Activated T-cell treated with anti-CD3 and anti-CD28 coated beads for 1 hour (primary cell): ENCODE results near the gene PLPP4.

Experiments
- DNase-seq: peaks from one replicate; pipeline ENCODE4 v3.0.0-alpha.2; 2020; ENCODE audit warnings: low read depth

Gene PLPP4

DNA sequence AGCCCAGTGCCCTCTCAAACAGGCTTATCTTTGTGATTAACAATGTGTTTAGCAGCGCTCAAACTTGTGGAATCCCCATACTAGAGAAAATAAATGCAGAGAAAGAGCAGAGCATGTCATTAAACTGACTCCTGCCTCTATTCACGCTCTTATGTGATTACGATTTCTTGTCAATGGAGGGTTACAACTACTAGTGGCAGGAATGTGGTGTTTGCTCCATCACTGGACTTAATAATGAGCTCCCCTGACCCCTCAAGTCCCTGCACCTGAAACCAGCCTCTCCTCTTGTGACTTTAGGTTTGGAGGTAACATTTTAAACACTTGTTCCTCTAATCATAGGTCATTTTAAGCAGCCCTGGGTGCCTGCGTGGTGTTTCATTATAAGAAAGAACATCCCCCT lies 121.9 kb downstream of the PLPP4 start:
- DNase-seq, result no peak

DNA sequence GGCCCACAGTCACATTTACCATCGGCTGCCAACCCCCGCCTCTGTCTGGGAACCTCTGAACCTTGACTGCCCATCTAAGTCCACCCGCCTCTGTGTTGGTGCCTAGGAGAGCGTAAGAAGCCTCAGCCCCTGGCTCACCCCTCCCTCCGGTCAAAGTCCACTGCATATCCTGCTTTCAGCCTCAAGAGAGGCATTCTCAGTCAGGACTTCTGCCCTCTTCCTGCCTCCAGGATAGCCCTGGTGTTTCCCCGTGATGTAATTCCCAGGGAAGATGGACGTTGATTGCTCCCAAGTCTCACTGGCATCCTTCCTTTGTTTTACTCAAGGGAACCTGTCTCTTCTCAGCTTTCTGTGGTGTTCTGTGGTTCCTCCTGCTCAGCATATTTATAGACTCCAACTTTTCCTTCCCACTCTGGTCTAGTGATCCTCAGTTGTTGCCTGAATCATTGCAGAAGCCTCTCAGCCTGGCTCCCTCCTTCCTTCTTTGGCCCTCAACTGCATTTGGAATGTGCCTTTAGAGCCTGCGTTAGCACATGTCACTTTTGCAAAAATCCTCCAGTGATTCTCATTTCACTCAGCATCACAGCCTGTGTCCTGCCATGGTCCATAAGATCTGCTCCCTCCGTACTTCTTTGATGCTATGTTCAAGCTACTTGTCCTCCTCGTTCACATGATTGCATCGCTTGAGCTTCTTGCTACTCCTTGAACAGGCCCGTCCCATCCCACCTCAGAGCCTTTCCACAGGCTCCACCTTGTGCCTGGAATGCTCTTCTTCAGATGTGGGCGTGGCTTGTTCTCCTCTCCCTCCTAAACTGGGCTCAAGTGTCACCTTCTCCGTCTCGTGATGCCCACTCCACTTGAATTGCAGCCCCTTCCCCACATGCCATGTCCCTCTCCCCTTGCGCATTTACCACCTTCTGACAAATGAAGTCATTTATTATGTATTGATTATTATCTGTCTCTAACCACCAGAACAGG lies 124.2 kb downstream of the PLPP4 start:
- no peak for DNase-seq

DNA sequence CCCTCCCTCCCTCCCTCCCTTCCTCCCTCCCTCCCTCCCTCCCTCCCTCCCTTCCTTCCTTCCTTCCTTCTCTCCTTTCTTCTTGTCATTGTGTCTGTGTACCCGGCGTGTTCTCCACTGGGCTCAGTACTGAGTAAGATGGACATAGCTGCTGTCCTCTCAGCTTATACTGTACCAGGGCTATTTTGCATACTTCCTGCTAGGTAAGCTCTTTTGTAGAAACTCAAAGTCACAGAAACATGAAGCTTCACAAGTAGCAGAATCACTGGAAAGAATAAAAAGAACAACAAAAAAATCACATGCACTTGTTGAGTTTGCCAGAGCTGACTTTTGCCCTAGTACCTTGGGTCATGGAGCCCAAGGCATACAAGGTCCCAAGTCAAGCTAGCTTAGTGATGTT lies 125.7 kb downstream of the PLPP4 start:
- DNase-seq, result no peak

DNA sequence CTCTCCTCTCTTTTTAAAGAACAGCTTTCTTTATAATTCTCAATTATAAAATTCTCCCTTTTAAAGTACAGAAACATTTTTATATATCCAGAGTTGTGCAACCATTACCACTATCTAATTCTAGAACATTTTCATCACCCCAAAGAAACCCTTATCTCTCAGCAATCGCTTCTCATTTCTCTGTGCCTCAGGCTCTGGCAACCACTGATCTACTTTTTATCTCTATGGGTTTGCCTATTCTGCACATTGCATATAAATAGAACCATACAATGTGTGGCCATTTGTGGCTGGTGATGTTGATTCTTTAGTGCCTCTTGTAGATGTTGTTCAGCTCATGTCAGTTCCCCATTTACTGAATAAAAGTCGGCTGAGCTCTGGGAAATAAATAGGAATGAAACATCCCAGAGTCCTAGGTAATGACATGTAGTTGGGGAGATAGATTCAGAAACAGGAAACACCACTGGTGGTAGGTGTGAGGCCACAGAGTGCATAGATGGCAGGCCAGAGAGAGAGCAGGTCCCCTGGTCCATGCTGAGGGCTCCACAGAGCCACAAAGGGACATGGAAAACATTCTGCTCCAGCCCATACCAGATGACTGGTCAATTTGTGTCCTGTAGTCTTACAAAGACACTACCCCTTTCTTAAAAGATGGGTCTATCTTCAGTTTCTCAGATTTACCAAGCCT lies 126.5 kb downstream of the PLPP4 start:
- DNase-seq, result no peak

DNA sequence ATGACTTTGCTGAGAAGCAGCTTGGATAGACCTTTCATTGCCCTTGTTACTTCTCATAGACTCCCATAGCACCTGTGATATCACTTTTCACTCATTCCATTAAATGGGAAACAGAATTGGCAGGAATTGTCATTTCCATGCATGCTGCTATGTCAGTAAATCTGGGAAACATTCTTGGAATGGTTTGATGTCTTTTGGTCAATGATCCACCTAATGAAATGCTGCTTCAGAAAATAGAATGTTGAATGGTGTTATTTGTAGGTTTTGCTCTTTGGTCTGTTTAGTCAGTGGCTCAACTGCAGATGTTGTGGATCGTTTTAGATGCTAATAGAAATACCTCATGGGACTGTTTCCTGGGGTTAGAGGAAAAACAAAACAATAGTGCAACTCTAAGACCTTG lies 127.8 kb downstream of the PLPP4 start:
- DNase-seq, result no peak

DNA sequence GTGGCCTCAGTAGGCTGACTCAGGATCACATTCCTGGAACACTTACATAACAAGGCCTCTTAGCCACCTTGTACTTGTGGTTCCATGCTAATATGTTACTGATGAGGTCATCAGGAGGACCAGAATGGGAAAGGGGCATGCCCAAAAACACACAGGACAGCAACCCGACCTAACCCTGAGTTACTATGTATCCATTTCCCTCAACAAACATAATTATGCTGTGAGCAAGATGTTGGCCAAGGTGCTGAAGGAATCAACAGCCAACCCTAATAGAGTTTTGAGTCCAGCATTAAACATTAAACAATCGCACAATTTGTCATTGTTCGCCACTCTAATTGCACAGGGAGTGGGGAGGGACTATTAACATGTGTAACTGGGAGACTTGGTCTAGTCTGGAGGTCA lies 129.4 kb downstream of the PLPP4 start:
- no peak for DNase-seq

DNA sequence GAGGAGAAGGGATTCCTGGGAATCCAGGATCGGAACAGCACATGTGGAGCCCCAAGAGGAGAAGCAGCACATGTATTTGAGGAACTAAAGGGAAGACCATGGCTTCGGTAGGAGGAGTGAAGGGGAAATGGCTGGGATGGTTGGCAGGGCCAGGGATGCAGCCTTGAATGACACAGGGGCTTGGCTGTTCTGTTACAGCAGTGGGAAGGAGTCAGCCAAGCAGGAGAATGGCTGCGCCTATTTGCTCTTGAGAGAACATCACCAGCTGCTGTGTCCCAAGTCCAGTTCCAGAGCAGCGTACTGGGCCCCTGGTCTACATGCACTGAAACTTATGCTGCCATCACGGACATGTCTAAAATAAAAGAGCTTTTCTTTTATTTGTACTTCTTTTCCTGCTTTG lies 130.0 kb downstream of the PLPP4 start:
- no peak for DNase-seq

DNA sequence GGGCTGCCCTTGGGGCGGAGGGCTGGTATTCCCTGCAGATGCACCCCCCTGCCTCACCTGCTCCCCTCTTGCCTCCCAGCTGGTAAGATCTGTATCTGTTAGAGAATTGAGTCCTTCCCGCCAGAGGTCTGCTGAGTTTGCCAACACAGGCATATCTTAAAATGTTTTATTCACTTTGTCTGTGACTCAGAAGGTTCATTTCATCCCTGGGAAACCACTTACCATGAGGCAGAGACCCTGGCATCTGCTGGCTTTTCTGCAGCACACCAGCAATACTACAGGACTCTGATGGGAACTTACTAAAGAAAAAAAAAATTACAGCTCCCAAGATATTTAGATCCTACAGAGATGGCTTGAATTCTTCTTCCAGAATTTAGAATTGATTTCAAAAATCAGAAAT lies 131.3 kb downstream of the PLPP4 start:
- DNase-seq, result no peak

DNA sequence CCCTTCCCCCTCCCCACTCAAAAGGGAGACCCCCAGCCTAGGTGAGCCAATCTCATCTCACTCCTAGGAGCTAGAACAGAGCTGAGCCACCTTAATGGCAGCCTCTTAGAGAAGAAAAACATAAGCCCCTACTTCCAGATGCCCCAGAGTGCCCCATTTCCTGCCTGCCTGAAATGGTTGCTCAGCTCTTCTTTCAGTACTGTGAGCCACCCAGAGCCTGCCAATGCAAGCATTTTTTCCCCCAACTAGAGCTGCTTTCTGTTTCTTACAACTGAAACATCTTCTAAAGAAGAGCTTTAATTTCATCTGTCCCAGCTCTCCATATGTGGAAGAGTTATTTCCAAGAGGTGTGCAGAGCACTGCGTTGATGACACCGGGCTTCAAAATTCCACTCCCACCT lies 136.7 kb downstream of the PLPP4 start:
- no peak for DNase-seq

DNA sequence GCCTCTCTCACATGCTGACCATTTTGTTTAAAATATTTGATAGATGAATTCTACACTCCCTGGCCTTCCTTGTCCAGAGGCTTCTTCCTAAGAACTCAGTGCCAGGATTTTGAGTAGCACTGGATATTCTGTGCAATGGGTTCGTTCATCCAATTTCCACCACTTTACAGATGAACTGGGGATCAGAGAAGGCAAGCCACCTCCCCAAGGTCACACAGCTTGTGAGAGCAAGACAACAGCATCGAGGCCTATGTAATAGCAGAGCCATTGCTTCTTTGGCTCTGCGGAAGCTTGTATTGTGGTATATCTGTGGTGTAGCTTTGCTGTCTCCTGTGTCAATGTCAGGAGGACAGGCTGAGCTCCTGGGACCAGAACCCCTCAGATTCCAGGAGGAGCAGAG lies 140.9 kb downstream of the PLPP4 start:
- no peak for DNase-seq

DNA sequence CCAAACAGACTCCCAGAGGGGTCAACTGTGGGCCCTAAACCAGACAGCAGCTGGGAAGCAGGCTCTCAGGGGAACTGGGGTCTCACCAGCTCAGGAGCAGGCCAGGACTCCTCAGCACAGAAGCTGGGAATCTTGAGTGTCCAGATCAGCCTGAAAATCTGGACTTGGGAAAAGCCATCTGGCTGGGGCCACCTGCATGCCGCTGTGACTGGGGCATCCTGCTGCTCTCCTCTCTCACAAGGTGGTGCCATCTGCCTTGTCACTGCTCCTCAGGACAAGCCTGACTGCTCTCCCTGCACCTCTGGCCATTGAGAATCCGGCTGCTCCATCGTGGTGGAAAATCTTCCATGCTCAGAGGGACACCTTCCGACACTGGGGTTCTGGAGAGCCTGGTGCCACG lies 141.4 kb downstream of the PLPP4 start:
- DNase-seq, result no peak

DNA sequence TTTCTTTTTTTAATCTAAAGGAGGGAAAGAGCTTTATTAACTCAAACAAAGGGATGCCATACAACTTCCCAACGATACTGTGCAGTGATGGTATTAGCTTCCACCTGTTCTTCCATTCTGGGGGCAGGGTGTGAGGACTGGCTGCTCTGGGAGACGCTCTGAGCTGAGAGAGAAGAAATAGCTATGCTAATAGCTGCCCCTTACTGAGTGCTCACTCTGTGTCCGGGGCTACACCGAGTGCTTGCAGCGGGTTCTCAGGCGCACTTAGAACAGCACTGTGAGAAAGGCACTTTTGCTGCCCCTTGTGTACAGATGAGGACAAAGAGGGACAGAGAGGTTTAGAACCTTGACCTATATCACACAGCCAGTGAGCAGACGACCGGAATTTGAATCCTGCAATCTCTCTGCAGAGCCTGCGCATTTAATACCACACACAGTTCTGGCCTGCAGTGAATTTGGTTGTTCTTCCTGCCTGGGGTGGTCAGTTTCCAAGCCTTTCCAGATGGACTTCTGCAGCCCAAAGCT lies 142.2 kb downstream of the PLPP4 start:
- DNase-seq, result no peak

DNA sequence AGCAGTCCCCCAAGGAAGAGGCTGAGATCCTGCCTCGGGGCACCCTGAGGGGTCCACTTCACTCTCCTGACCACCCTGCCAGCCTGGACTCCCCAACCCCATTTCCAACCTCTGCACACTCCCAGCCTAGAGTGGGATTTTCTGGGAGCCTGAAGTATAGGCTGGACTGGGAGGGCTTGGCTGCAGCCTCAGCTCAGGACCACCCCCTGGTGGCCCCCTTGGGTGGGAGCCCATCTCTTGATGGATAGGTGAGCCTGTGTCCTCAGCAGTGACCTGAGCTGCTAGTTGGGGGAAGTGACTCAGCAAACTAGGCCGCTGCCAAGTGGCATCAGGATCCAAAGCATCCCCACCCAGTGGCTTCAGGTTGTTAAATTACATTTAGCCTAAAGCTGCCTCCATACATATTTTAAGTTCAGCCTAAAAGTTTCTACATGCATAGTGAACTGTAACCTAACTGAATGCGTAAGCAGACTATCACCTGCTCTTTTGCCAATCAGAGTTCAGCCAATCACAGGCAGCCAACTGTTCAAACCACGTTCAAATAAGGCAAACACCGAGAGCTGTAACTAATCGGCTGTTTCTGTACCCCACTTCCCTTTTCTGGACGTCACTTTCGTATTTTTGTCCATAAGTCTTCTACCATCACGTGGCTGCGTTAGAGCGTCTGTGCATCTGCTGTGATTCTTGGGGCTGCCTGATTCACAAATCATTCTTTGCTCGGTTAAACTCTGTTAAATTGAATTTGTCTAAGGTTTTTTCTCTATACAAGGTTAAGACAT lies 144.0 kb downstream of the PLPP4 start:
- no peak for DNase-seq

DNA sequence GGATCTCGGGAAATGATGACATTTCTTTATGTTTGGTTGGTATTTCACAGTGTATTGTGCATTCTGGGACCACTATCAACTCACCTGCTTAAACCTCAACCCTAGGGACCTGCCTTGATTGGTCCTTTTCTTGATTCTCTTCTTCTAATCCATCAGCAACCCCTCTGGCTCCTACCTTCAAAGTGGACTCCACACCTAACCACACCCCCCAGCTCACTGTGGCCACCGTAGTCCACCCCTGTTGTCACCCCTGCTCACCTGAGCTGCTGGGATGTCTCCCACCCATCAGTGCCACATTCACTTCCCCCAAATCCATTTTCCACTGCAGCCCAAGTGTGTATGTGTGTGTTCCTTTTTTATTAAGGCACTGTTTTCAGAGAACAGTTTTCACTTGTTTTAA lies 145.0 kb downstream of the PLPP4 start:
- no peak for DNase-seq

DNA sequence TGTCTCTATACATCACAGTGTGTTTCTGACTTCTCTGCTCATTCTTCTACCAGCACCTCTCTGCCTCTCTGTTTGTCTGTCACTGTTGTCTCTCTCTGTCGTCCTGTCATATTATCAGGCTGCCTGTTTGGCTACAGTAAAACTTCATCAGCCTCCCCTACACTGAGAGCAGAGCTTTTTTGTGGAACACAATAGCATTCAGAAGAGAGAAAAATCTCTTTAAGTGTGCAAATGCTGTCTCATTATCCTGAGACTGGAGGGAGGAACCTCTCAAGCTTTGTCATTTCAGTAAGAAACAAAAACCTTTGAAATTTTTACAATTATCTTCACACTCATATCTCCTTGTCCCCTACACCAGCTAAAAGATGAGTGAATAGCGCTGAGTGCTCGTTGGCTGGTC lies 148.4 kb downstream of the PLPP4 start:
- no peak for DNase-seq

DNA sequence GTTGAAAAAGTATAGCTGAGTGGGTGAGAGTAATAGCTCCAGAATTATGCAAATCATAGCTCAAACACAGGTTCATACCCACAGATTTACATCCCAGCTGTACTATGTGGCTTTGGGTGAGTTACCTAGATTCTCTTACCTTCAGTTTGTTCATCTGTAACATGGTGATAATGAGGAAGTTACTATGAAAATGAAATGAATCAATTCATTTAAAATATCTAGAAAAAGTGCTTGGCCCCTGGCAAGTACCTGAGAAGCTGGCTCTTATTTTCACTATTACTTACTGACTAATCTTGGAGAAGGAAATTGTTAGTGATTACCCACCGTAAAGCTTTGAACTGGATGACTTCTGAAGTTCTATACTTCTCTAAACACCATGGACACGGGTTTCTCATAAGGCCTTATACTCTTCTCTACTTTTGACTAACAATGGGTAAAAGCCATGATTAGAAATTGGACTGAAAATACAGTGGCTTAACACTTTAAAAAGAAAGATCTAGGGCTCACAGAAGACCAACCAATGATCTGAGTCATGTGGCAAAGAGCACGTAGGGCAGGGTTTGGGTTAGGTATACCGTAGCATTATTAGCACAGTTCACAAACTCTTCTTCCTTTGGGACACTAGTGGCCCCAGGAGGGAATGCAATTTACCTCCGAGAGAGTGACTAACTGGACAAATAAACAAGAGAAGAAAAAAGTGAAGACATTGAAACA lies 149.2 kb downstream of the PLPP4 start:
- DNase-seq, result no peak

DNA sequence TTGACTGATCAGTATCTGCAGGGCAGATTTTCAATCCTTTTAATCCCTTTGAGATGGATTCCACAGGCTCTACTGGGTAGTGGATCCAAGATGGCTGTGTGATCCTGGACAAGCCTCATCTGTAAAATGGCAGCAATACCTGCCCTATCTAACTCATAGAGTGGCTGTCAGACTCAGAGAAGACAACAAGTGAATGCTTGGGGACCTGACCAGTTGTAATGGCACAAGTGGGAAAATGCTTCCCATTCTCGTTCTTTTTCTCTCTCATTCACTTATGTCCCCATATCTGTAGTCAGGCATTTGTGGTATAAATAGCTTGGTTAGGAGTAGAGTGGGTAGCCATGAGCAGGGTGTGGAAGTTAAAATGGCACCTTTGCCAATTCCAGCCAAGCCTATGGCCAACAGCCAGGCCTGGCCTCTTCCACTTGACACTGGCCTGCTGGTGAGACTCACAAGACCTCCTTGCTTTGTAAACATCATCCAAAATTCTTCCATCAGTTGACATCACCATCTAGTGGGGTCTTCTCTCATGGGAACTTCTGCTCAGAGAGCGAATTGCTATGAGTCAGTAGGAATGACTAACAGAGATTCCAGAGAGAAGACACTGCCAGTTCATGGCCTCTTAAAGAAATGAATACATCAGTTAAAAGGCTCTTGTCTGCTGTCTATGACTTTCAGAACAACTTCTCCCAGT lies 150.1 kb downstream of the PLPP4 start:
- DNase-seq, result no peak

DNA sequence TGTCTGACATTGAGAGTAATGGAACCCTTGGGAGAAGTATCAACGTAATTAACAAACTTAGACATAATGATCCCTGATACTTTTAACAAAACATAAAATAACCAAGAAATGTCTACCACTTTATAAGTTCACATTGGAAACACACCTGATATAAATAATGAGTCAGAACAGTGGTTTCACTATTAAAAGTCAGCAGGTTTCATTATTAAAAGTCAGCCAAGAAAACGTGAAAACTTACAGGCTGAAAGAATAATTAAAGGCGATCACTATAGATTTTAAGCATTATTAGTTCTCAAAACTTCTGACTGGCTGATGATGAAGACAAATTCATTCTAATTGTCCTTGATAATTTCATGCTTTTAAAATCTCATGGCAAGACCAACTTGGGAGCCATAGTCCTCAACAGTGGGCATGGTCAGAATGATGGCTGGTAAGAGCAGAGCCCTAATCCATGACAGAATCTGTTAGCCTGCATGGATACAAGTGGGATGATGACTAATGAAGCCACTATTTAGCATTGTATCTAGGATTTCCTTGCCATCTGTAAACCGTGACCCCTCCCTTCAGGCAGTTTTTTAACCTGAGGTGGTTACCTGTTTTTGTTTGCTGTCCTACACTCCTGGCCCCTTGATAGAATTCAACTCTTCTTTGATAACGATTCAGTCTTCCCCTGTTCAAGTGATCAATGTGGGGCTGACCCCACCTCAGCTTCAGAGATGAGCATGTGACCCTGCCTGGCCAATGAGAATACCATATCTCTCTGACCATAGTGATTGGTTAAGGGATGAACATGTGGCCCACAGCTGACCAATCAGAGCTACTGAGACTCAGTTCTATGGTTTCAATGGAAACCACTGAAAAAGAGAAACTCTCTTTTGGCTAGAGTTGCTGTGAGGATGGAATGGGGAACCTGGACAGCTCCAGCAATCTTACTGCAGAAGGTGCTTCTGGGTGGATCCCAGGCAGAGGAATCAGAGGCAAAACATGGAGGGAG lies 151.0 kb downstream of the PLPP4 start:
- DNase-seq, result no peak

DNA sequence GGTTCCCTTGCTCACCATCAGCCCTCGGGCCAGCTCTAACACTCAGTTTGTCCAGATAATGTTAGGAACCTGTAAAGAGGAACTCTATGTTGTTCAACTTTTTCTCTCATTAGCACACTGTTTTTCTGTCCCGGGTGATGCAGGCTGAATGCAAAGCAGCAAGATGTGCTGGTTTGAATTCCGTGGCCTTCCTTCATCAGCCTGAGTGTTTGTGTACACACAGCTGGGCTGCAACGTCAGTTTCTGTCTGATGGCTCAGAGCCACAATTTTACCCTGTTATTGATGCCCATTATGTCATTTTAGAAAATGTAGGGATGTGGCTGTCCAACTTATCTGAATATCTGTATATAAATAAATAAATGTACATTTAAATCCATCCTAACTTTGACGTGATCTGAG lies 152.0 kb downstream of the PLPP4 start:
- no peak for DNase-seq

DNA sequence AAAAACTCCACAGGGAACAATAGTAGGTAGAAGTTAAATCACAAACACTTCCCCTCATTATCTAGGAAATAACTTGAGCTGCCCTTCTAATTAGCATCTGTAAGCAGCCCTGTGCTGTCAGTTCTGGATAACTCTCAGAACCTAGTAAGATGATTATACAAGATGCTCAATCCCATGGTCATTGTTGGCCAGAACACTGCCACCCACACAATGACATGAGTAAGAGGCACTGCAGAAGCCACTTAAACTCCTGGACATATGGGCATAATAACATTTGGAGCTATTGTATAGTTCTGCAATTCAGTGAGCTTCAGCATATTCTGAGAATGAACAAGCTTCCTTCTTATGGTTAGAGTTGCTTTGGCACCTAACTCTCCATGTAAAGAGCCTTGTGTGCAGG lies 153.8 kb downstream of the PLPP4 start:
- DNase-seq, result no peak
